ENCODE results near the gene PUDP.
"Not testable (repeated sequence)": the region's sequence is repeated elsewhere in the genome, so short reads cannot be mapped to it uniquely, and the experiment has no call there.

PUDP gene

DNA sequence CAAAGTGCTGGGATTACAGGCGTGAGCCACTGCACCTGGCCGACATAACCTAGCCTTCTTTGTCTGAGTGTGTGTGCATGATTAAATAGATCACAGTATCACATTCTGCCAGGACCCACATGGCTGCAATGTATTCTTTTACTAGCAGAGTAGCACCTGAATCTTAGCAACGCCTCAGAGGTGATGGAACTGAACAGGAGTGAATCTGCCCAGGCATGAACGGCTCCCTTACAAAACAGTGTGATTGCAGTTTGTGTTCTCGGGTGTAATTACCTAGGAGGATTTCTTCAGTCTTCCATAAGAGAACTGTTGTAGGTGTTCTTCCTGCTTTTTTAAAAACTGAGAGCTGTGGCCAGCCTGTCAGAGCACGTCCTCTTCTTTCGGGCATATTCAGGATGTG, 123.1 kb downstream of the PUDP start:
- no peak for DNase-seq

DNA sequence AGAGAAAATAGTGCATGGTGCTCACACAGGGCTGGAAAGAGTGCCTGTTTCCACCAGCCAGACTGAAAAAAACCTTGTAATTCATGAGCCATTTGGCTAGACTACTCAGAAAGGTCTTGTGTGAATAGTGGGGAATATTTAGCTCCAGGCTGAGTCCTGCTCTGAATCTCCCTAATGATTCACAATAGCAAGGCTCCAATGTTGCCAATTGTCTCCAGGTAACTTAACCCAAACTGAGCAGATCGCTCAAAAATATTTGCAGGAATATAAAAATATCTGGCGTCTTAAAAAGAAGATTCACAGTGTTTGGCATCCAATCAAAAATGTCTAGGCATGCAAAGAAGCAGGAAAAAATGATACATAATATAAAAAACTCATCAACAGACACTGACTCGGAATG, 125.0 kb downstream of the PUDP start:
- not testable (repeated sequence) for DNase-seq

DNA sequence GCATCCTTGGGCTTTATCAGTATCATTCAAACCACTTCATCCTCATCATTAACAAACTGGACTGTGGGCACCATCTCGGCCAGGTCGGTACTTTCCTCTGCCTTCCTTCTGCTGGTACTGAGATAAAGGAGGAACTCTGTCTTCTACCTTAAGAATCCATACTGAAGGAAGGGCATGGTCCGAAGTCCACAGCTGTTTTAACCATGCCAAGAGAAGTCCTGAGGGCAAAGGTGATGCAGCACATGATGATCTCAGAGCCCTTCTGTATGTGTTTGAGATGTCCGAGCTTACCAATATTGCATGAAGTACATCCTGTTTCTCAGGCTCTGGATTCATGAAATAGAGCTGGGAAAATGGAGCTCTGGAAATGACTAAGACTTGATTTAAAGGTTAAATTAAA, 126.0 kb downstream of the PUDP start:
- DNase-seq: no peak

DNA sequence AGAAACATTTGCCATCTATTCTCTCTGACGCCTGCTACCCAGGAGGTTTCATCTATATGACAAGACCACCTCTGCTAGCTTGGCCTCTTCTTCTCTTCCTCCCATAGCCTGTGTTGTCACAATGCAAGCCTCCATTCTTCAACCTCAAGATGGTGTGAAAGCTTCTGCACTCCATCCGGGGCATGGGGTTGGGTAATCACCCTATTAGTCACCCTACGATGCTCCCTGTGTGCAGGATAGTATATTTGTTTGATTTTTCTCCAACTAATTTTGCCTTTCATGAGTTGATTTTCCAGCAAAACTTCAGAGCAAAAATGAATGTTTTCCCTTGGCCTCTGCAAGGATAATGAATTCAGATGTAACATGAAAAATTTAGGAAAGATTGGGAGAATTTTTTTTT, 128.4 kb downstream of the PUDP start:
- DNase-seq: no peak

DNA sequence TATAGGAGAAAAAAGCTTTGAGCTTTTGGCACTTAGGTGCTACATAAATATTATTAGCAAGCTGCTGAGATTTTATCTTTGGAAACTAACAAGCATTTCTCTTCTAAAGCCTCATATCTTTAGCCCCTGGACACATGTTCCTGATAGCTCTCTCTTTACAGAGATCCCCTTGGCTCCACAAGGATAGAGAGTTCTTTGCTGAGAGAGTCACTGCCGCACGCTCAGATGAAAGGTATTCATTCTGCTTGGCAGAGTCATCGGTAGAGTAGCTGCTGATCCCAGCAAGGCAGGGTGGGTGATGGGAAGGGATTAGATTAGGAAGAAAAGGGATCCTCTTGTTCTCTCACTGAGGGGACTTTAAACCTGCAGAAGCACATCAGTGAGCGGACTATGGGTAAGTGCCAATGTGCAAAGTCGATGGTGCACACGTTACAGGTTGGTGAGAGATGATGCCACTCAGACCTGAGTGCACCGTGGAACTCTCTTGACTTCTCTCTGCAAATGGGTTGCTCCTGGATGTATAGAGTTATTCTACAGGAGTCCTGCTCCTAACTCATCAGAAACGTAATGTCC, 135.6 kb downstream of the PUDP start:
- not testable (repeated sequence) for DNase-seq

DNA sequence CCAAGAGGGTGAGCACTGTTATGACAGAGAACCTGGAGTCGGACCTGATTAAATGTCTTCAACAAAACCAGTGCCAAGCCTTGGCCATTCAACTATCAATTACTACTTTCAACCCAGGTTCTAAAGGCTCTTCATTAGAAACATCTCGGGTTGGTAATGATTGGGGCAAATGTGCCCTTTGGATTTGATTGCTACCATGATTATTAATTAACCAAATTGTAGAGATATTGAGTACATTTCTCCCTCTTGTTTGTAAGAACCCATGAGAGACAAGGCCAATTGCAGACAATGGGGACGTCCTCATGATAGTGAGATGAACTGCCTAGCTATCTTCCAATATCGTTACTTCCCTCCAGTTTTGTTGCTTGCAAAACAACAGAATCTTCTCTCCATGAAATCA, 137.1 kb downstream of the PUDP start:
- DNase-seq: not testable (repeated sequence)

DNA sequence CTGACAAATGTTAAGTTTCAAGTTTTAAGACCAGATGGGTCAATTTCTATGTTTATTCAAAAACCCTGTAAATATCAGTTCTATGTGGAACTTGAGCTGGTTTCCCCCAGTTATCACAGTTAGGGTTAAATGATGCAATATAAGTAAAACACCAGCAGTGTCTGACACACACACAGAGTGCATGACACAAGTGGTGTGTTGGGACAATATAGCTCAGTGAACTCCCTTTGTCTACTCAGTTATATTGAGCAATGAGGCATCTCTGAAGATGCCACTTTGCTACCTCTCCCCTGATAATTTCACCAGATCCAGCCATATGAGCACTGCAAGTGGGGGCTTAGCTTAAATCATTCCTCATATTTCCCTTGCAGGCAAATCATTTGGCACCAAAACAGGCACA, 140.6 kb downstream of the PUDP start:
- DNase-seq: not testable (repeated sequence)

Data from NCI-H510A (cell line).